GM18498 (cell line): Measurements from ENCODE around the gene FAM186B.
A peak's percentile ranks its signal among the peaks of the same experiment; 100 is the strongest.
"Not testable (repeated sequence)": the region's sequence is repeated elsewhere in the genome, so short reads cannot be mapped to it uniquely, and the experiment has no call there.

ENCODE experiments used
- ATAC-seq: cut with Tn5 transposase; IDR thresholded peaks from one replicate; pipeline ENCODE4 v1.9.1; 2021; ENCODE audit warnings: mild to moderate bottlenecking, moderate library complexity; ENCODE audit not compliant: unreplicated experiment

FAM186B gene

DNA sequence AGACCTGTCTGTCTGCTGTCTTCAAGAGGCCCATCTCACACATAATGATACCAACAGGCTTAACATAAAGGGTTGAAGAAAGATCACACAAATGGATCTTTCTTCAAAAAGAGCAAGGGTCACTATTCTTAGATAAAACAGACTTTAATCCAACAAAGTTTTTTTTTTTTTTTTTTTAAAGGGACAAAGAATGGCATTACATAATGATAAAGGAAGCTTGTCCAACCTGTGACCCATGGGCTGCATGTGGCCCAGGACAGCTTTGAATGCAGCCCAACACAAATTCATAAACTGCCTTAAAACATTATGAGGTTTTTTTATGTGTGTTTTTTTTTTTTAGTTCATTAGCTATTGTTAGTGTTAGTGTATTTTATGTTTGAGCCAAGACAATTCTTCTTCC, 6.8 kb upstream of the FAM186B start:
- no peak for ATAC-seq

GRCh38 chr12:49610785-49611184, 5.3 kb upstream of the FAM186B start:
- ATAC-seq, result not testable (repeated sequence)

DNA sequence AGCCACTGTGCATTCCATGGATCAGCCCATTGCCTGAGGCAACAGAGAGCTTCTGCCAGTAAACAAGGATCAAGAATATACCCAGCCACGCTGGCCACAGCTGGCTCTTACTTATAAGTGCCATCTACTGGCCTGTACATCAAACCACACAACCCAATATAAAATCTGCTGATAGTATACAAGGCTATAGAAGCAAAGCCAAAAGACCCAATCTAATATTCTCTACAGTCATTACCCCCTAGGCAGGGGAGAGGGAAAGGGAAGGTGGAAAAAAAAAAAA, 4.4 kb upstream of the FAM186B start:
- no peak for ATAC-seq

- ATAC-seq, result no peak
These were observed 3.8 kb upstream of the FAM186B start for GRCh38 chr12:49609059-49609874.

- ATAC-seq, result no peak
These were observed 583 bp downstream of the FAM186B start for GRCh38 chr12:49604856-49605255.

GRCh38 chr12:49603721-49604120, 1.7 kb downstream of the FAM186B start:
- ATAC-seq, result no peak

DNA sequence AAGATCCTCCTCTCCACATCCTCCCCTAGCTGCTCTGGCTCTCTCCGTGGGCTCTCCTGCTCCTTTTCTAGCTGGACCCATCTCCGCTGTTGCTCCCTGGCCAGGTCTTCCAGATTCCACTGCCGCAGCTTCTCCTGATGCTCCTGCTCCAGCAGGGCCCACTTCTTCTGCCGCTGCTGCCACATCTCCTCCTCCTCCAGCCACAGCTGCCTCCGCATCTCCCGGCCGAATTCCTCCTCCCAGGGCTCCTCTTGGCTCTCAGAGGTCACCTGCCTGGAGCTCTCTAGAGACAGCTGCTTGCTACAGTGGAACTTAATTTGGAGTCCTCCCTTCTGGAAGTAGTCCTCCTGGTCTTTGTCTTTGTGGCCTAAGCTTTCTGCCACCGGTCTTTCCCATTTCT, 5.5 kb downstream of the FAM186B start:
- no peak for ATAC-seq

DNA sequence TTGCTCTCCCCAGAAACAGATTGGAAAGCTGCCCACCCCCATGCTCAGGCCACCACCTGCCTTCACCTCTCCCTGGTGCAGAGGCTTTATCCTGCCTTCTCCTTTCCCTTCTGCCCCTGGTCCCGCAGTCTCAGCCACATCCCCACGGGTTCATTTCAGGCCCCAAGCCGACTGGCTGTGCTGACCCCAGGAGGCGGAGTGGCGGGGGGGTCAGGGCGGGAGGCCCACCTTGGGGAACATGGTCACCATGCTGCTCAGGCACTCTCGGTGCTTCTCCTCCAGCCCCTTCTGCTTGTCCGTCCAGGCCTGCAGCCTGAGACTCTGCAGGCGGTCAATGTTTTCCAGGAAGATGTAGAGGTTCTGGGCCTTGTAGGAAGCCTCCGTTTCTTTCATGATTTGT, 6.9 kb downstream of the FAM186B start:
- ATAC-seq, result no peak

- ATAC-seq, result no peak
These were observed 16.5 kb downstream of the FAM186B start for GRCh38 chr12:49588721-49589516.

- no peak for ATAC-seq
These were observed 17.2 kb downstream of the FAM186B start for GRCh38 chr12:49588281-49588680.

GRCh38 chr12:49587174-49587908, 18.1 kb downstream of the FAM186B start:
- ATAC-seq, result no peak

GRCh38 chr12:49585477-49586459, 19.7 kb downstream of the FAM186B start:
- ATAC-seq, result no peak

- ATAC-seq, result no peak
These were observed 20.8 kb downstream of the FAM186B start for GRCh38 chr12:49584591-49584990.

- ATAC-seq, result no peak
These were observed 21.9 kb downstream of the FAM186B start for GRCh38 chr12:49583366-49584094.

GRCh38 chr12:49582850-49583249, 22.6 kb downstream of the FAM186B start:
- no peak for ATAC-seq

DNA sequence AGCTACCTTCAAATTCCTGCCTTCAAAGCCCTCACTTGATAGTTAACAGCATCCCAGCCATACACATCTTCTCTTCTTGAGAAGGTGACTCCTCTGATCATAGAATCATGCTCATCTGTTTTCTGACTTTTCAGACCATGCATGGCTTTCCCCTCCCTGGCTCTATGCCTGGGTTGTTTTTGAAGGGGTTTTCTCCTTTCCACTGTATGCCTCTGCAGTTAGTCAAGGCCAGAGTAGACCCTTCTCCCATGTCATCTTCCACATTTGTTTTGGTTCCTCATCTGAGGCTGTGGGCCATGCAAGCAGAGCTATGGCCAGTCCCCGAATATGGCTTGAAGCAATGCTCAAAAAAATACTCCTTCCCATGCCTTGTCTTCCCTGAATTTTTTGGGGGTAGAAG, 23.2 kb downstream of the FAM186B start:
- no peak for ATAC-seq

DNA sequence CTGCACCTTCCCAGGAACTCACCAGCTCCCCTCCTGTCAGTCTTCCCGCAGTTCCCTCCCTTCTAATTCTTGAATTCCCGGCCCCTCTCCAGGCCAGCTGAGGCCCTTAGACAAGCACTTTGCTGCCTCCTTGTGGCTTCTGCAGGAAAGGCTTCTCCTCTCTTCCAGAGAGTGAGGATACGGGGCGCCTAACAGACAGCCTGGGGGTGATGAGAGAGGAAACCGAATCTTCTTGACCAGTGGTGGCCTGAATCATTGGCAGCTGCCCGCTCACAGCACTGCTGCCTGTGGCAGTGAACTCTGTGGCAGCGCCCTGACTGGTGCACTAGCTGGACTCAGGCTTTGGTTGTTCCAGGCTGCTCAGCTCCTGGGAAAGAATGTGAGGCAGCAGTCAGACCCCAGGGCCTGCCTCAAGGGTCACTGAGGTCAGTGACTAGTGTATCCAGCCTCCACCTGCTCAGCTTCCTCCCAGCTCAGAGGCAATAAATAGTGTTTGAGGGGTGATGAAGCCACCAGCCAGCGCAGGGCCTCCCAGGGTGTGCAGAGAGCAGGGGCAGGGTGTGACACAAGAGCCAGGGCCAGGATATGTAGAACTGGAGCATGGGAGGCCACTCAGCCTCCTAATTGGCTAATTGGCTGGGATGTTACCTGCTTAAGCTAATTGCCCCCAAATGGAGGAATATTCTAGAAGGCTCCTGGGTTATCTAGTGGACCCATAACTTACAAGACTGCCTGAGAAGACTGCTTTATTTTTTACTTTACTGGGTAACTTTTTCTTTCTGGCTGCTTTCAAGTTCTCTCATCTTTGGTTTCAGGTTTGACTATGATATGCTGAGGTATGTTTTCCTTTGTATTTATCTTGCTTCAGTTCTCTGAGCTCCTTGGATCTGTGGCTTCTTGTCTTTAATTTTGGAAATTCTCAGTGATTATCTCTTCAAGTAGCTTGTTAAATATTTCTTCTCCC, 24.6 kb downstream of the FAM186B start:
- peak; percentile 48 for ATAC-seq

- ATAC-seq, result no peak
These were observed 26.8 kb downstream of the FAM186B start for GRCh38 chr12:49578471-49579112.
